OCI-LY7 (cell line): Measurements from ENCODE around the gene LAMP2. TPM values are rescaled to one million over a fixed set of nuclear protein-coding genes. Genes with fewer than 3 reads are reported as not detected.

Experiments
- BruUV-seq: library from RNA; stranded (reverse); fragments of 400-500 nt; replicated peaks from 2 replicates; lab custom pipeline; 2021; lab: Mats Ljungman, UMichigan
- CTCF ChIA-PET: fragments of 300-600 bp; sonication (Branson Sonifier 250); formaldehyde crosslinking; loops from one replicate; lab custom pipeline; 2022; ENCODE audit warnings: antibody characterized with exemption; ENCODE audit not compliant: unreplicated experiment; lab: Charles Lee
- POLR2A ChIA-PET: fragments of 300-600 bp; sonication (Branson Sonifier 250); formaldehyde crosslinking; loops from one replicate; lab custom pipeline; 2022; ENCODE audit warnings: antibody characterized with exemption; lab: Charles Lee
- DNase-seq: peaks from one replicate; pipeline ENCODE4 v3.0.0-alpha.2; 2015; ENCODE audit warnings: low spot score
- H2AFZ ChIP-seq: fragments of 200-600 bp; sonication (generic), shearing (Covaris generic); 2 replicates; pipeline ENCODE4 v1.6.1; 2014; ENCODE audit warnings: mild to moderate bottlenecking, antibody characterized with exemption, low read length, moderate library complexity
- H3K27ac ChIP-seq: fragments of 200-600 bp; sonication (generic); 2 replicates; pipeline ENCODE4 v1.5.1; 2014; ENCODE audit warnings: mixed run types, low read depth, mild to moderate bottlenecking, moderate library complexity, low read length, inconsistent platforms; ENCODE audit not compliant: poor library complexity, severe bottlenecking
- H3K36me3 ChIP-seq: fragments of 200-600 bp; sonication (generic); 2 replicates; pipeline ENCODE4 v1.6.1; 2014; ENCODE audit warnings: mild to moderate bottlenecking, antibody characterized with exemption, low read length, moderate library complexity, mixed read lengths; ENCODE audit not compliant: insufficient read depth
- H3K4me1 ChIP-seq: fragments of 200-600 bp; sonication (generic); 2 replicates; pipeline ENCODE4 v1.5.1; 2014; ENCODE audit warnings: mild to moderate bottlenecking, low read length; ENCODE audit not compliant: insufficient read depth, poor library complexity, severe bottlenecking
- H3K4me2 ChIP-seq: fragments of 200-600 bp; sonication (generic); 2 replicates; pipeline ENCODE4 v1.6.1; 2014; ENCODE audit warnings: mild to moderate bottlenecking, low read length
- H3K4me3 ChIP-seq: fragments of 200-600 bp; sonication (generic); 2 replicates; pipeline ENCODE4 v1.5.1; 2014; ENCODE audit warnings: mild to moderate bottlenecking, low read depth, low read length; ENCODE audit not compliant: poor library complexity, severe bottlenecking
- H3K79me2 ChIP-seq: fragments of 200-600 bp; sonication (generic); 2 replicates; pipeline ENCODE4 v1.6.1; 2016; ENCODE audit warnings: low read depth, mild to moderate bottlenecking, low read length, moderate library complexity, mixed read lengths; ENCODE audit not compliant: insufficient read depth
- H3K9me2 ChIP-seq: fragments of 200-600 bp; sonication (generic); 2 replicates; pipeline ENCODE4 v1.6.1; 2016; ENCODE audit warnings: mild to moderate bottlenecking, low read length, mixed read lengths; ENCODE audit not compliant: insufficient read depth
- H3K9me3 ChIP-seq: fragments of 200-600 bp; sonication (generic); 2 replicates; pipeline ENCODE4 v1.6.1; 2014; ENCODE audit warnings: mild to moderate bottlenecking, mixed run types, low read length, mixed read lengths
- H4K20me1 ChIP-seq: fragments of 200-600 bp; sonication (generic); 2 replicates; pipeline ENCODE4 v1.6.1; 2014; ENCODE audit warnings: mild to moderate bottlenecking, antibody characterized with exemption, low read length, moderate library complexity, mixed read lengths; ENCODE audit not compliant: insufficient read depth
- EZH2phosphoT487 ChIP-seq: fragments of 200-600 bp; sonication (generic); IDR thresholded peaks from 2 replicates; pipeline ENCODE4 v1.6.1; 2018; ENCODE audit warnings: low read depth, borderline replicate concordance, mild to moderate bottlenecking, mixed run types, antibody characterized with exemption, low read length, moderate library complexity, mixed read lengths
- intact Hi-C: fragments of 100-400 bp; cut with micrococcal nuclease; formaldehyde crosslinking; loops from one replicate; pipeline ENCODE4 v1.10.0; 2022; ENCODE audit not compliant: unreplicated experiment
- small RNA-seq: library from RNA; depleted of rRNA; stranded (forward); fragments of <200 nt; gene quantifications from one replicate; pipeline ENCODE3, GENCODE V24; 2014
- total RNA-seq, 2 experiments: library from RNA; depleted of rRNA in 1 of 2; stranded (reverse); fragments of >200 nt in 1 of 2; shearing (Covaris generic) in 1 of 2; gene quantifications; 2 replicates each; pipeline ENCODE4 v1.2.3, GENCODE V29; 2014 to 2022
- TF ChIP-seq, protein P1 (sequence below): fragments of 200-600 bp; sonication (generic); conservative IDR thresholded peaks from 2 replicates; pipeline ENCODE4 v1.5.1; 2014; ENCODE audit warnings: mild to moderate bottlenecking, antibody characterized with exemption, low read length, moderate library complexity, mixed read lengths

LAMP2 gene
- total RNA-seq, 2 experiments from 2014 or later: 17.9 to 39.6 TPM

GRCh38 chrX:120379937-120380681 lies 89.0 kb downstream of the LAMP2 start:
- intact Hi-C loops: loop anchor here (1.0 to 5.0 kb wide), 2 partner anchors 72 to 95 kb away; no protein-coding TSS in a partner anchor
- ChIA-PET POLR2A (no interaction called here), CTCF (interaction anchor here (0.6 kb wide), 1 partner anchor 73 kb away, joined by 3 read pairs; no protein-coding TSS in a partner anchor)
- Histone ChIP-seq H4K20me1 (no peaks in the 10 kb centered on the region), H2AFZ (peak overlapping the region; percentile 41; the same call in 1 of the 2 replicates), H3K27ac (no peak overlapping the region), H3K36me3 (no peaks in the 10 kb centered on the region), H3K9me3 (no peaks in the 10 kb centered on the region), H3K9me2 (no peaks in the 10 kb centered on the region), H3K79me2 (no peaks in the 10 kb centered on the region), H3K4me3 (no peak overlapping the region), H3K4me2 (no peak overlapping the region; the same call in 1 of the 2 replicates), H3K4me1 (peaks cover 4% of the 10 kb centered on the region)
- TF ChIP-seq, protein P1, sequence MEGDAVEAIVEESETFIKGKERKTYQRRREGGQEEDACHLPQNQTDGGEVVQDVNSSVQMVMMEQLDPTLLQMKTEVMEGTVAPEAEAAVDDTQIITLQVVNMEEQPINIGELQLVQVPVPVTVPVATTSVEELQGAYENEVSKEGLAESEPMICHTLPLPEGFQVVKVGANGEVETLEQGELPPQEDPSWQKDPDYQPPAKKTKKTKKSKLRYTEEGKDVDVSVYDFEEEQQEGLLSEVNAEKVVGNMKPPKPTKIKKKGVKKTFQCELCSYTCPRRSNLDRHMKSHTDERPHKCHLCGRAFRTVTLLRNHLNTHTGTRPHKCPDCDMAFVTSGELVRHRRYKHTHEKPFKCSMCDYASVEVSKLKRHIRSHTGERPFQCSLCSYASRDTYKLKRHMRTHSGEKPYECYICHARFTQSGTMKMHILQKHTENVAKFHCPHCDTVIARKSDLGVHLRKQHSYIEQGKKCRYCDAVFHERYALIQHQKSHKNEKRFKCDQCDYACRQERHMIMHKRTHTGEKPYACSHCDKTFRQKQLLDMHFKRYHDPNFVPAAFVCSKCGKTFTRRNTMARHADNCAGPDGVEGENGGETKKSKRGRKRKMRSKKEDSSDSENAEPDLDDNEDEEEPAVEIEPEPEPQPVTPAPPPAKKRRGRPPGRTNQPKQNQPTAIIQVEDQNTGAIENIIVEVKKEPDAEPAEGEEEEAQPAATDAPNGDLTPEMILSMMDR: no peak
- no peak for TF ChIP-seq EZH2phosphoT487
- no TSS peak for BruUV-seq
- no peak for DNase-seq

DNA sequence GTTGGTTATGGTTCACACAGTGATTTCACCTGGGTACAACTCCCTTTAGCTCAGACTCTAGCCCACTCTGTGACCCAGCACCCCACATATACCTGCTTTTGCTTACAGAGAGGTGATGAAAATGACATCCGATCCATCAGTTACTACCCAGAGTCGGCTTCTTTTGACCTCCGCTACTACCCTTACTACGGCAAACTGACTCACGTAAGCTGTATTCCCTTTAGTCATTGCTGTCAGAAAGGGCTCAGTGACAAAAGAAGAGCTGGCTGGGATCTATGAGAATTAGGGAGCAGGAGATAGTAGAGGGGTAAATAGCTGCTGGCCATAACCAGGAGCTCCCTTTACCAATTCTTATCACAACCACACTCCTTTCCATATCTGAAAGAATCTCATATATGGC lies 90.5 kb downstream of the LAMP2 start:
- POLR2A ChIA-PET: no interaction called here
- no peak for DNase-seq
- BruUV-seq: no TSS peak
- Histone ChIP-seq H3K9me2 (no peaks in the 10 kb centered on the region), H4K20me1 (no peaks in the 10 kb centered on the region), H3K36me3 (no peaks in the 10 kb centered on the region), H3K4me3 (no peak overlapping the region), H3K4me2 (no peak overlapping the region), H3K4me1 (peaks cover 4% of the 10 kb centered on the region), H2AFZ (no peak overlapping the region), H3K79me2 (no peaks in the 10 kb centered on the region), H3K9me3 (no peaks in the 10 kb centered on the region), H3K27ac (no peak overlapping the region)
- TF ChIP-seq, protein P1: no peak
- no peak for TF ChIP-seq EZH2phosphoT487
- CTCF ChIA-PET: no interaction called here
- intact Hi-C loops: no loop called here

Small RNAs within 50 kb of the gene (small RNA-seq; reads per million reads assigned to genes)
- not detected for gene RNU7-37P

Other genes starting within 250 kb of the LAMP2 start
- gene ZBTB33, start 218.5 kb downstream of the LAMP2 start, total RNA-seq (2014; rRNA removed; shearing (Covaris generic)): 16.7 TPM in 2 replicates
- gene ZBTB33, start 218.5 kb downstream of the LAMP2 start, total RNA-seq (2022): 17.7 and 19.3 TPM in 2 replicates
- gene TMEM255A, start 157.8 kb downstream of the LAMP2 start, total RNA-seq (2014; rRNA removed; shearing (Covaris generic)): not detected in 2 replicates
- not detected in 2 replicates for gene TMEM255A, start 157.8 kb downstream of the LAMP2 start, total RNA-seq (2022)
- not detected in 2 replicates for gene ATP1B4, start 107.2 kb downstream of the LAMP2 start, total RNA-seq (2014; rRNA removed; shearing (Covaris generic))
- gene ATP1B4, start 107.2 kb downstream of the LAMP2 start, total RNA-seq (2022): not detected in 2 replicates
- 13.5 and 15.5 TPM in 2 replicates for gene CUL4B, start 91.7 kb upstream of the LAMP2 start, total RNA-seq (2014; rRNA removed; shearing (Covaris generic))
- gene CUL4B, start 91.7 kb upstream of the LAMP2 start, total RNA-seq (2022): 42.2 and 46.3 TPM in 2 replicates
- gene MCTS1, start 134.8 kb upstream of the LAMP2 start, total RNA-seq (2014; rRNA removed; shearing (Covaris generic)): 29.1 and 34.5 TPM in 2 replicates
- 55.6 and 63.0 TPM in 2 replicates for gene MCTS1, start 134.8 kb upstream of the LAMP2 start, total RNA-seq (2022)
- 16.5 and 16.8 TPM in 2 replicates for gene C1GALT1C1, start 160.8 kb upstream of the LAMP2 start, total RNA-seq (2014; rRNA removed; shearing (Covaris generic))
- 10.9 and 11.8 TPM in 2 replicates for gene C1GALT1C1, start 160.8 kb upstream of the LAMP2 start, total RNA-seq (2022)